ENCODE data around the gene BGN. TPM values are rescaled to one million over a fixed set of nuclear protein-coding genes. Genes with fewer than 3 reads are reported as not detected.

BGN gene
- total RNA-seq, 1 experiment from 2014 or later = 0.37 TPM

GRCh38 chrX:153485396-153486080, 9.2 kb upstream of the BGN start:
- intact Hi-C loops (cut with micrococcal nuclease) = no loop called here
- no peak for TF ChIP-seq ZNF274 (IDR thresholded peaks at IDR 0.05; ENCODE audit: low read depth, low read length)
- TF ChIP-seq REST (IDR thresholded peaks at IDR 0.05; ENCODE audit: low read depth) = no peak
- no peak for TF ChIP-seq CBX3 (IDR thresholded peaks at IDR 0.05; ENCODE audit: low read depth)
- no peak for TF ChIP-seq ELF1 (IDR thresholded peaks at IDR 0.05; ENCODE audit: borderline replicate concordance, low read depth)
- no peak for TF ChIP-seq MAX (IDR thresholded peaks at IDR 0.05)
- TF ChIP-seq RAD21 (IDR thresholded peaks at IDR 0.05; ENCODE audit: low read depth) = no peak
- no peak for TF ChIP-seq ZFX (IDR thresholded peaks at IDR 0.05)
- H3K9me2 ChIP-seq (ENCODE audit: insufficient read depth) = no peaks in the 10 kb centered on the region
- H3K36me3 ChIP-seq (ENCODE audit: control insufficient read depth in 1 of 2, insufficient read depth in 2 of 2, low read length in 2 of 2) = no peaks in the 10 kb centered on the region
- DNase-seq (ENCODE audit: low read depth, low spot score) = no peak
- POLR2A ChIA-PET = no interaction called here
- RAD21 ChIA-PET (ENCODE audit: low non-redundant PET in 1 of 2, low total read pairs in 2 of 2, uncharacterized antibody in 2 of 2, unreplicated experiment in 2 of 2) = no interaction called here
- no peaks in the 10 kb centered on the region for H4K20me1 ChIP-seq (ENCODE audit: insufficient read depth)
- H3K9ac ChIP-seq (ENCODE audit: low read length) = no peak overlapping the region
- no peaks in the 10 kb centered on the region for H3K9me3 ChIP-seq (ENCODE audit: control insufficient read depth in 1 of 2, insufficient read depth in 1 of 2, low read depth in 1 of 2, low read length in 2 of 2)
- no peak overlapping the region for H2AFZ ChIP-seq (ENCODE audit: low read depth, low read length, poor library complexity, severe bottlenecking)
- no peak overlapping the region for H3K4me3 ChIP-seq (replicated peaks in 1 of 2; ENCODE audit: low read depth in 1 of 2, low read length in 2 of 2)
- no TSS peak for BruUV-seq (replicated peaks)
- no peak overlapping the region for H3K27ac ChIP-seq (ENCODE audit: low read depth, low read length)
- CTCF ChIA-PET = interaction anchor here (2.1 kb wide), 1 partner anchor 15 kb away, joined by 6 read pairs; the partner anchor contains the start of gene HAUS7
- H3K79me2 ChIP-seq (ENCODE audit: insufficient read depth, low read length) = no peaks in the 10 kb centered on the region
- ATAC-seq = no peak
- no peaks in the 10 kb centered on the region for H3K4me1 ChIP-seq (ENCODE audit: control insufficient read depth in 1 of 2, insufficient read depth in 2 of 2, low read length in 2 of 2)
- H3K27me3 ChIP-seq (ENCODE audit: insufficient read depth, low read length) = no peaks in the 10 kb centered on the region
- no peak overlapping the region for H3K4me2 ChIP-seq (ENCODE audit: low read length)

All from HCT116 (cell line).